Superior temporal gyrus (tissue), 1 donor: ENCODE measurements around the gene ZNF688.
"Not testable (repeated sequence)": the region's sequence is repeated elsewhere in the genome, so short reads cannot be mapped to it uniquely, and the experiment has no call there.

Experiments
- DNase-seq: peaks from one replicate; pipeline ENCODE4 v3.0.0-alpha.2; 2016; ENCODE audit errors: extremely low spot score

Gene ZNF688

DNA sequence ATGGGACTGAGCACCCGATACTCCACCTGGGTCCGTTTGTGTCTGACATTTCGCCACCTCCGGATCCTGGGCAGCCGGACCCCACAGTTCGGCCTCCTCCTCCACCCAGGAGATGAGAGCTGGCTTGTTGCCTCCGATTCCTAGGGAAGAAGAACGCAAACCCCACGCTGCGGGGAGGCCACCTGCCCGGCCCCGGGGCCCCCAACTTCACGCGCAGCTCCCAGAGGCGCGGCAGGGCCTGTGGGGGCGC lies 13.9 kb downstream of the ZNF688 start:
- DNase-seq = no peak

DNA sequence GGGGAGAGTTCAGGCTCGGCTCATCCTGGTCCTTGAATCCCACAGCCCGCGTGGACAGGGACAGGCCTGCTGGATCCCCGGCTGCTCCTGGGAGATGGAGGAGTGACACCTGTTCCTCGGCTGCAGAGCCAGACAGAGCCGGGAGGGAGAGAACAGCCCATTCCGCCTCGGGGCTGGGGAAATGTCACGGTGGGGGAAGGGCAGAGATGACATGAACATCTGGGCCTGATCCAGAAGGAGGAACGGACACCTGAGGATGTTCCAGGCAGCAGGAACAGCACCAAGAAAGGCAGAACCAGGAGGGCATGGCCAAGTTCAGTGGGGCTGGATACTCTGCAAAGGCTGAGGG lies 15.4 kb downstream of the ZNF688 start:
- DNase-seq = no peak

DNA sequence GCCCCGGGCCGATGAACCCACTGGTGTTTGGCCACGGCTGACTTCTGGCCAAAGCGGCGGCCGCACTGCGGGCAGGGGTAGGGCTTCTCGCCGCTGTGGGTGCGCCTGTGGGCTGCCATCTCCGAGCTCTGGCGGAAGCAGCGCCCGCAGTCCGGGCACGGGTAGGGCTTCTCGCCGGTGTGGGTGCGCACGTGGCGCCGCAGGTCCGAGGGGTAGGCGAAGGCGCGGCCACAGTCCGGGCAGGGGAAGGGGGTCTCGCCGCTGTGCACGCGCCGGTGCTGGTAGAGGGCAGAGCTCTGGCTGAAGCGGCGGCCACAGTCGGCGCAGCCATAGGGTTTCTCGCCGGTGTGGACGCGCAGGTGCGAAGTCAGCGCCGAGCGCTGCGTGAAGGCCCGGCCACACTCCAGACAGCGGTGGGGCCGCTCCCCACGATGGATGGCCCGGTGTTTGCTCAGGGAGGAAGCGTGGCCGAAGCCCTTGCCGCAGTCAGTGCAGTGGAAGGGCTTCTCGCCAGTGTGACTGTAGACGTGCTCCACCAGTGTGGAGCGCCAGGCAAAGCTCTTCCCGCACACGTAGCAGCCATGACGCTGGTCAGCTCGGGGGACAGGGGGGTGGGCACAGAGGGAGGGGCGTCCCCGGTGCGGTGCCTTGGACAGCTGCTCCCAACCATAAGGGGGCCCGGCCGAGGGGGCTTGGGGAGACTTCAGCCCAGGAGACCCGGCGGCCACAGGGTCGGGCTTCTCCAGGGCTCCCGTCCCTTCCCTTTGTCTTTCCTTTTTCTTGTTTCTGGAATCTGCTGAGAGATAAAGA lies 16.0 kb downstream of the ZNF688 start:
- no peak for DNase-seq

DNA sequence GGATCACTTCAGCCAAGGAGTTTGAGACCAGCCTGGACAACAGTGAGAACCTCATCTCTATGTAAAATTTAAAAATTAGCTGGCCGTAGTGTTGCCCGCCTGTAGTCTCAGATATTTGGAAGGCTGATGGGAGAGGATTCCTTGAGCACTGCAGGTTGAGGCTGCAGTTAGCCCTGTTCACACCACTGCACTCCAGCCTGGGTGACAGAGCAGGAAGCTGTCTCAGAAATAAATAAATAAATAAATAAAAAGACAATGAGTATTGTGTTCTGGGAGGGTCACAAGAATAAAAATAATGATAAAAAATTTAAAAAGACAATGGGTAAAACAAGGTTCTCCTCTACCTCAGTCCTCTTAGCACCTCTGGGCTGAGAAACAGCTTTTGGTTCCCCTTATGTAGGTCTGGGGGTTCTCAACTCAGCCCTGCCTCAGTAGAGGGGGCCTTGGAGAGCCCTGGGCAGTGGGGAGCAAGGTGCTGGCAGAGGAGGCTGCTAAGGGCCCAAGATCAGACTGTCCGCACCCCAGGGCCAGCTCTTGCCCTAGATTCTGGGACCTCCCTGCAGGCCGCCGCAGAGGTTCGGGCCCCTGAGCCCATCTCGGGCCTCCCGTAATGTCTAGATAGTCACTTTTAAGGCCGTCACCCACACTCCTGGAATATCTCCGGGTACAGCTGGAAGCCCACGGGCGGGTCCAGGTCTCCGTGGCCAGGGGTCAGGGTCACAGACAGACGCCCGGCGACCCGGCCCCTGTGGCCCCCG lies 16.8 kb downstream of the ZNF688 start:
- no peak for DNase-seq

DNA sequence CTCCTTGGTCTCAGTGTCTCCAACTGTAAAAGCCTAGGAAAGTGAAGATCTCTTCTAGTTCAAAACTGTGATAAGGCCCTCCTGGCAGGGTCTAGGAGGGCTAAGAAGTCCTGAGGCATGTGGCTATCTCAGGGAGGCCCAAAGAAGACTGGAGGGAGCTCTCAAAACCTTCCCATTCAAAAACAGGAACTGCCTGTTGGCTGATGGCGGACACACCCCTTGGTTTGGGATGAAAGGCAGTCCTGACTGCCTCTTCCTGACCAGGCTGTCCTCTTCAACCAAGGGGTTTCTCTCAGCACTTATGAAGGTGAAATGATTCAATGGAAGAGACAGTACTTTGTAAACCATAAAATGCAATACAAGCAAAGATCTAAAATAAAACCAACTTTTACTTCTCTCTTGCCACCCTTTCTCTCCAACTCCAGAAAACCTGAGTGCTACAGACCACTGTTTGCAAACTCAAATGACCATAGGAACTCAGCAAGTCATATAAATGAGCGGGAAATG lies 18.1 kb downstream of the ZNF688 start:
- DNase-seq = no peak

DNA sequence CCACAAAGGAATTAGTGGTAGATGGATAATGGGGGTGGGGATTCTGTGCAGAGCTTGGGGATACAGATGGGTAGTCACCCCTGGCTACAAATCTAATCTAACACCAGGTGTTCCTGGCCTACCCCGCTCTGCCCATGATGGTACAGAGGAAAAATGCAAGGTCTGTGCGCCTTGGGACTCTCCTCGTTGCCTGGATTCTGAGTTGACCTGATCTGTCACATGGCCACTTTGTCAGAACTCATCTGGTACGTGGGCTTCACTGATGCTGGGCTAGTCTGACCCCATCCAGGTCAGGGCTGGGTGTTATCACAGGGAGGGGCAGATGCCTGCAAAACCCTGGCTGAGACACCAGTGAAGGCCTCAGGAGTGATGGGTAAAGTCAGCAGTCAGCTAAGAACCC lies 18.6 kb downstream of the ZNF688 start:
- DNase-seq = no peak

DNA sequence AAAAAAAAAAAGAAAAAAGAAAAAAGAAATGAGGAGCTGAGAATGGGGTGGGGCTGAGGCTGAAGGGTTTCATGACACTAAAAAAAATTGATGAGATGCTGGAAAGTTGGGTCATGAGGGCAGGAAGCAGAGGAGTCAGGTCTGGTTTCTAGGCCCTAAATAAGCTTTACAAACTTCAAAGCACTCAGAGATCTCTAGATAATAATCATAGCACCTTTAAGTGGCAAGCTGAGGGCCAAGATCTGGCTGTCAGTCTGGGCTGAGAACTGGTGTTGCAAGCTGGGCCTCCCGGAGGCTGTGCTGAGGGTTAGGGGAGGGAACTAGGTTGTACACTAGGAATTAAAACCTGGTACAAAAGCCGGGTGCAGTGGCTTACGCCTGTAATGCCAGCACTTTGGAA lies 19.7 kb downstream of the ZNF688 start:
- DNase-seq = no peak

DNA sequence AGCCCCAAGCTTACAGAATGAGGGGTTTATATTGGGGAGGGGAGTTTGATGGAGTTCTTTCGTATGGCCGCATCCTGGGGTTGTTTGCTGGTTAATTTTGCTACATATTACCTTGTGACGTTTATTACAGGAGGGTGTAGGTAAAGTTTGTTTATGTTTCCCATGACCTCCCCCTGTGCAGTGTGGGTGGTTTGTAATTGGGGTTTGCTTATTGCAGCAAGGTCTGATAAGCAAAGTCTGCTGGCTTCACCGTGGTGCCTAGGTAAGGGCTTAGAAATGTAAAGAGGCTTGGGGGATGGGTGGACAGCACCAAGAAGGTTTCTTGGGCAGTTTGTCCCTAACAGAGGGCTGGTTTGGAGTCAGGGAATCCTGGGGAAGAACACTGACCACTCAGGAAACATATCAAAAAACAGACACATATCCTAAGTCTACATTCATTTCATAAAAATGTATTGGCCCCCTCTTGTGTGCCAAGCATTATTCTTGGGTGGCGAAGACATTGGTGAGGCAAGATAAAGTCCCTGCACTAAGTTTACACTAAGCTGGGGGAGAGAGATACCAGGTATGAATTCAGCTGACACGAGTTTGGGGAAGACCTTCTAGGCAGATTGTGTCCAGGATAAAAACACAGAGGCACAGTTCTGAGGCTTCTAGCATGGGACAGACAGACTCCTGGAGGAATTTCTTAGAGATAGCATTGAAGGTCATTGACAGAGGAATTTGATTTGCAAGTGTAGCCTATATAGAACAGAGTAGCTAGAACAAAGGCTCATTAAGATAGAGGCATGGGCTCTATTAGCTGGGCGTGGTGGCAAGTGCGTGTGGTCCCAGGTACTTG lies 22.9 kb downstream of the ZNF688 start:
- no peak for DNase-seq

DNA sequence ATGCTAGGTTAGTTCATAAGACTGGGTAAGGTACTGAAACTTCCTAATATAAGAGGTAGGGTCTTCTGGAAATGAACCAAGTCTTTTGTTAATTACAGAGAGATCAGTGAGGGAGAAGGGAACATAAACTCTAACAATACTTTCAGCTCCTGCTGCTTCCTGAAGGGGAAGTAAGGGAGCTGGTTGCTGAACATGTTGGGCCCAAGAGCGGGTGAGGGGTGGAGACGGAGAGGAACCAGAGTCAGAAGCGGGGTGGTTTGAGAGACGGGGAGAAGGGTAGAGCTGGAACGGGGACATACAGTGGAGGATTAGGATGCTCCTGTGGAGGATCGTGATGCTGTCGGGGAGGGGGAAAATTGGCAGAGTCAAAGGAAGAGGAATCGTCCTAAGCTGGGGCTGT lies 25.4 kb downstream of the ZNF688 start:
- no peak for DNase-seq

DNA sequence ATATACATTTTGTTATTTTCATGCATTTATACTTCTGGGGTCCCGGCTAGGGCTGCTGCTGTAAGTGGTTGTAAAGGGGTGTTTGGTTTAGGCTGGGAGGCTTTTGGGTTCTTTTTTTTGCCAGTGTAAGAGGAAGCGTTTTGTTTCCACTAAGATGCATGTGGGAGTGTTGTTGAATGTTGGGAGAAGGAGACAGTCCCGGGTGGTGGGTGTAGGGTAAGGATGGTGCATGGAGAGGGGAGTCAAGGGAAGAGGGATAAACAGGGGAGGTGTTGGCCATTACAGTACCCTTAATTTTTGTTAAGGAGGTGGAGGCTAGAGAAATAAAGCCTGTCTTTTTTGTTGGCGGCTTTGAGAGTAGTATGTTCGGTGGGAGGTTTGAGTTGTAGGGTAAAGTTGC lies 28.4 kb downstream of the ZNF688 start:
- no peak for DNase-seq

DNA sequence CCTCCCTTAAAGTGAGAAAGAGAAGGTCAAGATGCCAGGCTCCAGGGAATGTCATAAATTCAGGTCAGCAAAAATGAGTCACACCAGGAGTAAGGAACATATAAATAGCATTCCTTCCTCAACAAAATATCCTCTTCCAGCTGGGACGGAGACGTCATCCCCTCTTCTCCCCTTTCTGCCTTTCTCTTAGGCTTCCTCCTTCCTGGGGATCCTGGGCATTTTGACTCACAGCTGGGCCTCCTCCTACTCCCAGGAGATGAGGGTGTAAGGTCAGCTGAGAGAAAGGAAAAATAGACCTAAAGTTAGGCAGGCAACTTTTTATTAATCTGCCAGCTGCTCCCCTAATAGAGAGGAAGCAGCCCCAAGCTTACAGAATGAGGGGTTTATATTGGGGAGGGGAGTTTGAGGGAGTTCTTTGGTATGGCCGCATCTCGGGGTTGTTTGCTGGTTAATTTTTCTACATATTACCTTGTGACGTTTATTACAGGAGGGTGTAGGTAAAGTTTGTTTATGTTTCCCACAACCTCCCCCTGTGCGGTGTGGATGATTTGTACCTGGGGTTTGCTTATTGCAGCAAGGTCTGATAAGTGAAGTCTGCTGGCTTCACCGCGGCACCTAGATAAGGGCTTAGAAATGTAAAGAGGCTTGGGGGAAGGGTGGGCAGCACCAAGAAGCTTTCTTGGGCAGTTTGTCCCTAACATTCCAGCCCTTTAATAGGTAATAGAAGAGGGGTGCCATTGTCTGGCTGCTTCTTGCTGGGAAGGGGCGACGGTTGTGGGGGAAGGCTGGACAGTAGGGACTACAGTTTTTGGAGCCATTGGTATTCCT lies 29.8 kb downstream of the ZNF688 start:
- DNase-seq = no peak

DNA sequence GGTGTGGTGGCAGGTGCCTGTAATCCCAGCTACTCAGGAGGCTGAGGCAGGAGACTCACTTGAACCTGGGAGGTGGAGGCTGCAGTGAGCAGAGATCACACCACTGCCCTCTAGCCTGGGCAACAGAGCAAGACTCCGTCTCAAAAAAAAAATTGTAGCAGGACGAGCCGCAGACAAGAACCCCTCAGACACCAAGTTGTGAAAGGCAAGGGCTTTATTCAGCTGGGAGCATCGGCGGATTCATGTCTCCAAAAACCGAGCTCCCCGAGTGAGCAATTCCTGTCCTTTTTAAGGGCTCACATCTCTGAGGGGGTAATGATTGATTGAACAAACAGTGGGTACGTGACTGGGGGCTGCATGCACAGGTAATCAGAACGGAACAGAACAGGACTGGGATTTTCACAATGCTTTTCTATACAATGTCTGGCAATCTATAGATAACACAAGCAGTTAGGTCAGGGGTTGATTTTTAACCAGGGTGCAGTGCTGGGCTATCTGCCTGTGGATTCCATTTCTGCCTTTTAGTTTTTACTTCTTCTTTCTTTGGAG lies 30.5 kb downstream of the ZNF688 start:
- not testable (repeated sequence) for DNase-seq

DNA sequence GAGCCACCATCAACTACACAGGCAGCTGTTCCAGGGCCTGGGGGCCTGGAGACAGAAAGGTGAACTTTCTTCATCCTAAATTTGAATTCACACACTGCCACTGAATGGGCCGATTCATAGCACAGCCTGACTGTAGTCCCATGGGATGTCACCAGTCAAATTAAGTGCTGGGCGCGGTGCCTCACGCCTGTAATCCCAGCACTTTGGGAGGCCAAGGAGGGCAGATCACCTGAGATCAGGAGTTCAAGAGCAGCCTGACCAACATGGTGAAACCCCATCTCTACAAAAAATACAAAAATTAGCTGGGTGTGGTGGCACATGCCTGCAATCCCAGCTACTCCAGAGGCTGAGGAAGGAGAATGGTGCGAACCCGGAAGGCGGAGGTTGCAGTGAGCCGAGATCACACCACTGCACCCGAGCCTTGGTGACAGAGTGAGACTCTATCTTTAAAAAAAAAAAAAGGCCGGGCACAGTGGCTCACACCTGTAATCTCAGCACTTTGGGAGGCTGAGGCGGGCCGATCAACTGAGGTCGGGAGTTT lies 31.5 kb downstream of the ZNF688 start:
- DNase-seq = not testable (repeated sequence)

DNA sequence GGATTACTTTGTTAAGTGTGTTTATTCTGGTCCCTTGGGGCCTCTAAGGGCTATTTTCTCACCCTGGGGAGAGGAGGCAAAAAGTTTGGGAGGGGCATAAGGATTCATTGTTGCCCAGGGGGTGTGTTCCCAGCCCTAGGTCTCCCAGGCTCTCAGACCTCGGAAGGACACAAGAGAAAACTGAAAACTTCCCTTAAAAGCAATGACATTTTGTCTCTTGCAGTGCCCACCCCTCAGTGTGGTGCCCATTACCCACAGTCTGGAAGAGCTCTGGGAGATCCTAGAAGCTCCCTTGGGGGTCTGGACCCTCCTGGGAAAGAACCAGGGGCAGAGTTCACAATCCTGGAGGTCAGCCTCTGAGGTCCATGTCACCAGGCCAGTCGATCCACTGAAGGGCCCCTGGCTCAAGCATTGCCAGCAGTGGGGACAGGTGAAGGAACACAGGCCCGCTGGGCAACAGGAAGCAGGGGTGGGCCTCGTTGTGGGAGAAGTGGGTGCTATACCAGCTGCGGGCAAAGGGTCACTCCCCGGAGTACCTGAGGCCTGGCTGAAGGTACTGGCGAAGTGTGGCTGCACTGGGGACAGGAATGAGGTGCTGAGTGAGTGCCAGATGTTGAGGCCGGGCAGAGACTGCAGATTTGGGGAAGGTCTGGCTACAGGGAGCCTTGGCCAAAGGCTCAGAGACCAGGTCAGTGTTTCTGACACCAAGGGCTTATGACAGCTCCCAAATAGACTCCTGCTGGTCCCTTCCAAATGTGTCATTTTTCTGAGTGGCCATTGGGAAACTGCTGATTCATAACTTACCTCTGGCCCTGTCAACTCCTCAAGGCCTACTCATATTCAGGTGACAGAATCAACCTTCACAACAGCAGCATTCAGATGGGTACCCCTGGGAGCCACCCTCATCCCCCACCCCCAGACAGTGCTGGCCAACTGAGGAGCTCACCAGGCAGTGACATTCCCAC lies 32.2 kb downstream of the ZNF688 start:
- no peak for DNase-seq

DNA sequence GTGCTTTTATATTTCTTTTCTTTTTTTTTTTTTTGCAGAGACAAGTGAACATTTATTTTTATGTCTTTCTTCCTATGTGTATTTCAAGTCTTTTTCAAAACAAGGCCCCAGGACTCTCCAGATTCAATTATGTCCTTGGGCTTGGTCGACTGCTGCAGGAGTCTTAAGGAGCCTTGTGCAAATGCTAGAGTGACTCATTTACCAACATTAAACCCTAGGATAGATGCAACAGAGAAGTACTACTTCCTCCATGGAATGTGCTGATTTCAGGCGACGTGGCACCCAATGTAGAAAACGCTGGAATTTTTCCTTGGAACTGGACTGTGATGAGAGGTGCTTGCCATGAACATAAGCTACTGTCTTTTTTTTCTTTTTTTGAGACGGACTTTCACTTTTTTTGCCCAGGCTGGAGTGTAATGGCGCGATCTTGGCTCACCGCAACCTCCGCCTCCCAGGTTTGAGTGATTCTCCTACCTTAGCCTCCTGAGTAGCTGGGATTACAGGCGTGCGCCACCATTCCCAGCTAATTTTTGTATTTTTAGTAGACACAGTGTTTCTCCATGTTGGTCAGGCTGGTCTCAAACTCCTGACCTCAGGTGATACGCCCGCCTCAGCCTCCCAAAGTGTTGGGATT lies 35.0 kb downstream of the ZNF688 start:
- not testable (repeated sequence) for DNase-seq

DNA sequence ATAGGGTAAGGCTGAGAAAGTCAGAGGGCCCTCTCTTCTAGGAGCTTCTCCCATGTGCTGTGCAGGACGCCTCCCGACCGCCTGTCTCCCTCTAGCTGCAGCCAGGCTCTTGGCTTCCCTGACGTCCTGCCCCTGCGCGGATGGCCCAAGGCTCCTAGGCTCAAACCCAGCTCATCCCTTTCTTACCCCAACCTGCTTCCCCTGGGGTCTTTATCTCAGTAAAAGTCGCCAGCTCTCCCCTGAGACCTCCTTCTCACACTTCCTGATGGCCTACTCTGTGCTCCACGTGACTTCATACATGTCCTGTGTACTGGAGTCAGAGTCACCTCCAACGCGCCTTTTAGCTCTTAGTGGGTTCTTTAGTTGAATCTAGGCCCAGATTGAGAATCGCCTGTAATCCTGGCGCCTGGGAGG lies 35.7 kb downstream of the ZNF688 start:
- no peak for DNase-seq

DNA sequence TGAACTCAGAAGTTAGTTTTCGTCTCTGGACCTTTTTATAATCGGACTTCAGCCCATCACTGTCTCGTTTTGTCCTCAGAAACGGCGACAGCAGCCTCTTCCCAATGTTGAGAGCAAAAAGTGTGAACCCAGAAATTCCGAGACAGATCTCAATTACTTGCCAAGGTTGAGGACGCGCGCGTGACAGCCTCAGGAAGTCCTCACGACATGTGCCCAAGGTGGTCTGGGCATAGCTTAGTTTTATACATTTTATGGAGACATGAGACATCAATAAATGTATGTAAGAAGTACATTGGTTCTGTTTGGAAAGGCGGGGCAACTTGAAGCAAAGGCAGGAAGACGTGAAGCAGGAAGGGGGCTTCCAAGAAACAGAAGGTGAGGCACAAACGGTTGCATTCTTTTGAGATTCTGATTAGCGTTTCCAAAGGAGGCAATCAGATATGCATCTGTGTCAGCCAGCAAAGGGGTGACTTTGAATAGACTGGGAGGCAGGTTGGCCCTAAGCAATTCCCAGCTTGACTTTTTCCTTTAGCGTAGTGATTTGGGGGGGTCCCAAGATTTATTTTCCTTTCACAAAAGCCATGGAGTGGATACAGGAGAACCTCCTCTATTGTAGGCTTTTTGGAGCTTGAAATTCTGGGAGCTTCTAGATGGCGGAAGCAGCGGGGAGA lies 36.3 kb downstream of the ZNF688 start:
- peak; percentile 38 for DNase-seq

DNA sequence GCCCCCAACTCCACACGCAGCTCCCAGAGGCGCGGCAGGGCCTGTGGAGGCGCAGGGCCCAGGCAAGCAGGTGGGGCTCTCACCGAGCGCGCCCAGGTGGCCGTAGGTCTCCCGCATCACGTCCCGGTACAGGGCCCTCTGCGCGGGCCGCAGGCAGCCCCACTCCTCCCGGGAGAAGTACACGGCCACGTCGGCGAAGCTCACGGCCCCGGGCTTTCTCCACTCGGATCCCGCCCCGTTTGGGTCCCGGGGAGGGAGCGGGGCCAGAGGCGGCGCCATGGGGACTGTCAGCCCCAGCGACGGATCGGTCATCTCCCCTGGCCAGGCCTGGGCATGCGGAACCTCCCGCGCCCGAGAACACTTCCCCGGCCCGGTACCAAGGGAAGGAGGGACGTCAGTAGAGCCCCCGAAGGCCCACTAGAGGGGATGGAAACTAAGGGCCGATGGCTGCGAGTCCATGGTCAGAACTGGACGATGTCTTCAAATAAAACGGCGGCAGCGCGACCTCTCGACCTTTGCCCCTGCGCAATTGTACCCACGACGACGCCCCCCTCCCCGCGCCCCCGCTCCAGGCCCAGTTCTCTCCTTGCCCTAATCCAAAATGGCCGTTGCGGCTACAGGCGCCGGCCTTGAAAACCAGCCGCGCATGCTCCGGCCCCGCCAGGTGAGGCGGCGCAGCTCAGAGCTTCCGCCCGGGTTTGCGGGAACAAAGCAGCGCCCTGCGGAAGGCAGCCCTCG lies 37.0 kb downstream of the ZNF688 start, which contains the start of gene ZNF747:
Gene ZNF747, minus strand, starts transcription at position 491 of the 738 bp plus-strand sequence. Its CDS starts 179 bp downstream, at position 312.
- DNase-seq = peak; percentile 96
